MCF 10A (cell line): Measurements from ENCODE around the gene PKLR. TPM values are rescaled to one million over a fixed set of nuclear protein-coding genes. Genes with fewer than 3 reads are reported as not detected.

Experiments
- BruUV-seq: library from RNA; stranded (reverse); fragments of 400-500 nt; replicated peaks from 2 replicates; lab custom pipeline; 2021; lab: Mats Ljungman, UMichigan
- CTCF ChIA-PET: fragments of 300-600 bp; sonication (Branson Sonifier 250); formaldehyde crosslinking; extraction: SDS; loops from one replicate; lab custom pipeline; 2021; ENCODE audit warnings: antibody characterized with exemption, inconsistent platforms; lab: Yijun Ruan, JAX
- POLR2A ChIA-PET: fragments of 300-600, 350-650 bp; sonication (Branson Sonifier 250); formaldehyde crosslinking; extraction: SDS; loops from one replicate; lab custom pipeline; 2020; ENCODE audit warnings: antibody characterized with exemption, inconsistent platforms; lab: Yijun Ruan, JAX
- DNase-seq: peaks from one replicate; pipeline ENCODE4 v3.0.0-alpha.2; 2018; ENCODE audit not compliant: unreplicated experiment
- H3K27ac Mint-ChIP-seq: one replicate; pipeline ENCODE4 v1.8.0; 2022; ENCODE audit warnings: mild to moderate bottlenecking, low read depth, mixed read lengths; ENCODE audit not compliant: unreplicated experiment
- H3K27me3 Mint-ChIP-seq: one replicate; pipeline ENCODE4 v1.8.0; 2022; ENCODE audit warnings: mixed read lengths; ENCODE audit not compliant: insufficient read depth, unreplicated experiment
- H3K36me3 Mint-ChIP-seq: one replicate; pipeline ENCODE4 v1.8.0; 2022; ENCODE audit warnings: mild to moderate bottlenecking, moderate library complexity, mixed read lengths; ENCODE audit not compliant: insufficient read depth, unreplicated experiment
- H3K4me1 Mint-ChIP-seq: one replicate; pipeline ENCODE4 v1.8.0; 2022; ENCODE audit warnings: mixed read lengths; ENCODE audit not compliant: insufficient read depth, unreplicated experiment
- H3K4me3 Mint-ChIP-seq: one replicate; pipeline ENCODE4 v1.8.0; 2022; ENCODE audit warnings: mild to moderate bottlenecking, moderate library complexity, mixed read lengths; ENCODE audit not compliant: unreplicated experiment
- H3K9me3 Mint-ChIP-seq: one replicate; pipeline ENCODE4 v1.8.0; 2022; ENCODE audit warnings: mixed read lengths; ENCODE audit not compliant: unreplicated experiment
- CTCF ChIP-seq: fragments of 200-600 bp; IDR thresholded peaks from one replicate; pipeline ENCODE4 v1.8.0; 2022; ENCODE audit warnings: antibody characterized with exemption, mild to moderate bottlenecking; ENCODE audit not compliant: unreplicated experiment
- intact Hi-C: fragments of 100-400 bp; cut with micrococcal nuclease; formaldehyde crosslinking; loops from 2 replicates; pipeline ENCODE4 v1.14.1; 2022
- total RNA-seq: library from RNA; stranded (reverse); gene quantifications from 2 replicates; pipeline ENCODE4 v1.2.3, GENCODE V29; 2022

Gene PKLR
- total RNA-seq, 1 experiment from 2014 or later: not detected

GRCh38 chr1:155313261-155313660 lies 12.0 kb upstream of the PKLR start:
- Mint-ChIP-seq H3K4me1 (peaks cover 14% of the 10 kb centered on the region), H3K27ac (peak overlapping the region; percentile 80), H3K36me3 (peaks cover 83% of the 10 kb centered on the region), H3K9me3 (no peaks in the 10 kb centered on the region), H3K27me3 (no peaks in the 10 kb centered on the region), H3K4me3 (no peak overlapping the region)
- ChIA-PET POLR2A (interaction anchor here (7.9 kb wide), 1 partner anchor 8 kb away, joined by 103 read pairs; the partner anchor contains the start of gene RUSC1), CTCF (interaction anchor here (0.5 to 5.1 kb wide), 4 partner anchors 10 to 271 kb away, joined by 3 to 44 read pairs (median 14); no protein-coding TSS in a partner anchor)
- no peak for TF ChIP-seq CTCF
- no peak for DNase-seq
- no TSS peak for BruUV-seq
- intact Hi-C loops: no loop called here

GRCh38 chr1:155309423-155310021 lies 8.3 kb upstream of the PKLR start:
- intact Hi-C loops: loop anchor here (2.0 kb wide), 1 partner anchor 13 kb away; no protein-coding TSS in a partner anchor
- no peak for TF ChIP-seq CTCF
- Mint-ChIP-seq H3K27me3 (no peaks in the 10 kb centered on the region), H3K4me1 (peaks cover 14% of the 10 kb centered on the region), H3K36me3 (peaks cover 54% of the 10 kb centered on the region), H3K4me3 (peak overlapping the region; percentile 100), H3K9me3 (no peaks in the 10 kb centered on the region), H3K27ac (peak overlapping the region; percentile 97)
- ChIA-PET CTCF (interaction anchor here (0.7 to 5.1 kb wide), 4 partner anchors 12 to 103 kb away, joined by 3 to 44 read pairs (median 6); no protein-coding TSS in a partner anchor), POLR2A (interaction anchor here (1.3 to 7.9 kb wide), 3 partner anchors 11 to 37 kb away, joined by 9 to 103 read pairs (median 13); partner anchors contain the start of genes CLK2 and RUSC1)
- DNase-seq: peak; percentile 57
- no TSS peak for BruUV-seq

- H3K4me3 Mint-ChIP-seq: peak within 1 kb of the TSS; percentile 100
- H3K27me3 Mint-ChIP-seq: no peaks in the 10 kb centered on the region
- H3K36me3 Mint-ChIP-seq: peaks cover 49% of the 10 kb centered on the region
- peak within 1 kb of the TSS; percentile 97 for H3K27ac Mint-ChIP-seq
- intact Hi-C loops: loop anchor here (1.0 to 2.0 kb wide), 3 partner anchors 14 to 58 kb away; partner anchors contain the start of gene HCN3
- POLR2A ChIA-PET: interaction anchor here (0.6 to 7.9 kb wide), 24 partner anchors 9 to 437 kb away, joined by 3 to 103 read pairs (median 4); partner anchors contain the start of genes ASH1L, CLK2, HCN3 and RUSC1
- TF ChIP-seq CTCF: no peak
- CTCF ChIA-PET: interaction anchor here (0.6 to 5.1 kb wide), 13 partner anchors 11 to 1952 kb away, joined by 3 to 44 read pairs (median 6); partner anchors contain the start of genes EFNA3 and RUSC1
- BruUV-seq: TSS peak; percentile 89
- DNase-seq: peak; percentile 100
- H3K4me1 Mint-ChIP-seq: peaks cover 13% of the 10 kb centered on the region
- no peaks in the 10 kb centered on the region for H3K9me3 Mint-ChIP-seq
Observed at GRCh38 chr1:155308493-155309422, 7.5 kb upstream of the PKLR start, which contains the start of gene FDPS. Gene FDPS, plus strand, starts transcription at chr1:155308866. Its CDS starts 924 bp downstream, at chr1:155309790.
